ENCODE data around the gene DGCR6L. TPM values are rescaled to one million over a fixed set of nuclear protein-coding genes. Genes with fewer than 3 reads are reported as not detected.
"Not testable (repeated sequence)": the region's sequence is repeated elsewhere in the genome, so short reads cannot be mapped to it uniquely, and the experiment has no call there.

DGCR6L gene
- polyA plus RNA-seq, 2 donors, result 43.9 to 44.7 TPM

DNA sequence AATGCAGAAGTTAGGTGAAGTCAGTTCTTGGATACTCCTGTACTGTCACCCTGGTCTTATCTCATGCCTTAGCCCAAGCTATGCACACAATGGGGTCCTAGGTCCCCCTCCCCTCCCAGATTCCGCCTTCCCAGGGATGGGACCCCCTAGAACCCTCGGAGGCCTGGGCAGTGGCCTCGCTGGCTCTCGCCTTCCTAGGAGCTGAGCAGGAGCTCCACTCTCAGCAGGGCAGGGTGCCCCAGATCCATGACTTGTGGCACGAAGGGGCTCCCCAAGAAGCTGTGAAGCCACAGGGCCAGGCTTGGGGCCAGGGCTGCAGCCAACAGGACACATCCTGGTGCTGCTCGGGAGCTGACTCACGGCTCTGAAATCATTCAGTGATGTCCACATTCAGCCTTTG is 9.7 kb downstream of the DGCR6L start:
- not testable (repeated sequence) for H3K27ac ChIP-seq (ENCODE audit: low read depth in 2 of 2, low read length in 1 of 2); H3K4me3 ChIP-seq (ENCODE audit: low read depth in 1 of 2, low read length in 2 of 2); H3K4me1 ChIP-seq (ENCODE audit: control insufficient read depth in 2 of 2, insufficient read depth in 2 of 2, low read length in 1 of 2); H3K27me3 ChIP-seq (ENCODE audit: control insufficient read depth in 1 of 2, insufficient read depth in 2 of 2, low read length in 2 of 2); H3K36me3 ChIP-seq (ENCODE audit: control insufficient read depth in 2 of 2, insufficient read depth in 2 of 2, low read length in 1 of 2); H3K9me3 ChIP-seq (ENCODE audit: control insufficient read depth in 2 of 2, insufficient read depth in 1 of 2, low read depth in 1 of 2, low read length in 1 of 2)
- 71 to 83% methylated on average over 3 to 6 of the region's 7 CpGs for WGBS, 2 donors

GRCh38 chr22:20308806-20309650 is 10.8 kb downstream of the DGCR6L start:
- WGBS, 2 donors, result 63 to 77% methylated on average over 22 of the region's 22 CpGs
- not testable (repeated sequence) for H3K4me3 ChIP-seq (ENCODE audit: low read depth in 1 of 2, low read length in 2 of 2); H3K27ac ChIP-seq (ENCODE audit: low read depth in 2 of 2, low read length in 1 of 2); H3K27me3 ChIP-seq (ENCODE audit: control insufficient read depth in 1 of 2, insufficient read depth in 2 of 2, low read length in 2 of 2); H3K9me3 ChIP-seq (ENCODE audit: control insufficient read depth in 2 of 2, insufficient read depth in 1 of 2, low read depth in 1 of 2, low read length in 1 of 2); H3K36me3 ChIP-seq (ENCODE audit: control insufficient read depth in 2 of 2, insufficient read depth in 2 of 2, low read length in 1 of 2); H3K4me1 ChIP-seq (ENCODE audit: control insufficient read depth in 2 of 2, insufficient read depth in 2 of 2, low read length in 1 of 2)

- WGBS, 2 donors, result 73 to 82% methylated on average over 12 to 14 of the region's 14 CpGs
- H3K27me3 ChIP-seq (ENCODE audit: control insufficient read depth in 1 of 2, insufficient read depth in 2 of 2, low read length in 2 of 2); H3K9me3 ChIP-seq (ENCODE audit: control insufficient read depth in 2 of 2, insufficient read depth in 1 of 2, low read depth in 1 of 2, low read length in 1 of 2): not testable (repeated sequence)
Observed at GRCh38 chr22:20307448-20308447, 12.1 kb downstream of the DGCR6L start.

GRCh38 chr22:20306646-20307447 is 13.0 kb downstream of the DGCR6L start:
- not testable (repeated sequence) for H3K4me1 ChIP-seq (ENCODE audit: control insufficient read depth in 2 of 2, insufficient read depth in 2 of 2, low read length in 1 of 2); H3K27me3 ChIP-seq (ENCODE audit: control insufficient read depth in 1 of 2, insufficient read depth in 2 of 2, low read length in 2 of 2); H3K9me3 ChIP-seq (ENCODE audit: control insufficient read depth in 2 of 2, insufficient read depth in 1 of 2, low read depth in 1 of 2, low read length in 1 of 2); H3K27ac ChIP-seq (ENCODE audit: low read depth in 2 of 2, low read length in 1 of 2); H3K4me3 ChIP-seq (ENCODE audit: low read depth in 1 of 2, low read length in 2 of 2); H3K36me3 ChIP-seq (ENCODE audit: control insufficient read depth in 2 of 2, insufficient read depth in 2 of 2, low read length in 1 of 2)
- 88 to 91% methylated on average over 12 to 21 of the region's 21 CpGs for WGBS, 2 donors

More at GRCh38 chr22:20307448-20308447, 12.1 kb downstream of the DGCR6L start:
- H3K4me1 ChIP-seq (ENCODE audit: control insufficient read depth in 2 of 2, insufficient read depth in 2 of 2, low read length in 1 of 2); H3K36me3 ChIP-seq (ENCODE audit: control insufficient read depth in 2 of 2, insufficient read depth in 2 of 2, low read length in 1 of 2); H3K4me3 ChIP-seq (ENCODE audit: low read depth in 1 of 2, low read length in 2 of 2); H3K27ac ChIP-seq (ENCODE audit: low read depth in 2 of 2, low read length in 1 of 2): not testable (repeated sequence)

GRCh38 chr22:20305894-20306645 is 13.8 kb downstream of the DGCR6L start:
- no peaks in the 10 kb centered on the region for H3K27me3 ChIP-seq (ENCODE audit: control insufficient read depth in 1 of 2, insufficient read depth in 2 of 2, low read length in 2 of 2)
- 76 to 79% methylated on average over 17 to 21 of the region's 21 CpGs for WGBS, 2 donors

GRCh38 chr22:20305230-20305893 is 14.5 kb downstream of the DGCR6L start:
- 87% methylated on average over 12 of the region's 12 CpGs for WGBS, 2 donors
- not testable (repeated sequence) for H3K9me3 ChIP-seq (ENCODE audit: control insufficient read depth in 2 of 2, insufficient read depth in 1 of 2, low read depth in 1 of 2, low read length in 1 of 2); H3K4me3 ChIP-seq (ENCODE audit: low read depth in 1 of 2, low read length in 2 of 2); H3K36me3 ChIP-seq (ENCODE audit: control insufficient read depth in 2 of 2, insufficient read depth in 2 of 2, low read length in 1 of 2); H3K27ac ChIP-seq (ENCODE audit: low read depth in 2 of 2, low read length in 1 of 2); H3K4me1 ChIP-seq (ENCODE audit: control insufficient read depth in 2 of 2, insufficient read depth in 2 of 2, low read length in 1 of 2); H3K27me3 ChIP-seq (ENCODE audit: control insufficient read depth in 1 of 2, insufficient read depth in 2 of 2, low read length in 2 of 2)

More at GRCh38 chr22:20305894-20306645, 13.8 kb downstream of the DGCR6L start:
- Histone ChIP-seq H3K4me1 (ENCODE audit: control insufficient read depth in 2 of 2, insufficient read depth in 2 of 2, low read length in 1 of 2) (peaks cover 0 to 8% of the 10 kb centered on the region in 2 donors), H3K9me3 (ENCODE audit: control insufficient read depth in 2 of 2, insufficient read depth in 1 of 2, low read depth in 1 of 2, low read length in 1 of 2) (no peaks in the 10 kb centered on the region), H3K27ac (ENCODE audit: low read depth in 2 of 2, low read length in 1 of 2) (no peak overlapping the region), H3K4me3 (ENCODE audit: low read depth in 1 of 2, low read length in 2 of 2) (no peak overlapping the region), H3K36me3 (ENCODE audit: control insufficient read depth in 2 of 2, insufficient read depth in 2 of 2, low read length in 1 of 2) (no peaks in the 10 kb centered on the region)

DNA sequence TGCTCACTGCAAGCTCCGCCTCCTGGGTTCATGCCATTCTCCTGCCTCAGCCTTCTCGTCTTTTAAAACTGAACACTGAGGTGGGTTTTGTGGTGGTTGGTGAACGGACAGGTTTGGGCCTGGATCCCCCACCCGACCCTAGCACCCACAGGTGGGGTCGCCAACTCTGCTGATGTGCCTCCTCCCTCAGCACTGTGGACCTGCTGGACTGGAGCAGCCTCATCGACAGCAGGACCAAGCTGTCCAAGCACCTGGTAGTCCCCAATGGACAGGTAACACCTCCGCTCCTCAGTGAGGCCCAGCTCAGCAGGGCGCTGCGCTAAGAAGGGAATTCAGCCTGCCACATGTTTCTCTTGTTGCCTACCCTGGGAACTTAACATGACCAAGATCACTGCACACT is 15.2 kb downstream of the DGCR6L start:
- H3K4me3 ChIP-seq (ENCODE audit: low read depth in 1 of 2, low read length in 2 of 2), result no peak overlapping the region
- H3K4me1 ChIP-seq (ENCODE audit: control insufficient read depth in 2 of 2, insufficient read depth in 2 of 2, low read length in 1 of 2), result peaks cover 3 to 10% of the 10 kb centered on the region in 2 donors
- no peaks in the 10 kb centered on the region for H3K36me3 ChIP-seq (ENCODE audit: control insufficient read depth in 2 of 2, insufficient read depth in 2 of 2, low read length in 1 of 2)
- no peak overlapping the region for H3K27ac ChIP-seq (ENCODE audit: low read depth in 2 of 2, low read length in 1 of 2)
- no peaks in the 10 kb centered on the region for H3K27me3 ChIP-seq (ENCODE audit: control insufficient read depth in 1 of 2, insufficient read depth in 2 of 2, low read length in 2 of 2)
- WGBS, 2 donors, result 78 to 88% methylated on average over 9 of the region's 9 CpGs
- no peaks in the 10 kb centered on the region for H3K9me3 ChIP-seq (ENCODE audit: control insufficient read depth in 2 of 2, insufficient read depth in 1 of 2, low read depth in 1 of 2, low read length in 1 of 2)

- H3K4me1 ChIP-seq (ENCODE audit: control insufficient read depth in 2 of 2, insufficient read depth in 2 of 2, low read length in 1 of 2), result not testable (repeated sequence)
- 67 to 70% methylated on average over 7 of the region's 7 CpGs for whole genome bisulfite sequencing, 2 donors
Observed at GRCh38 chr22:20303229-20303534, 16.7 kb downstream of the DGCR6L start.

More at GRCh38 chr22:20303229-20303534, 16.7 kb downstream of the DGCR6L start:
- H3K36me3 ChIP-seq (ENCODE audit: control insufficient read depth in 2 of 2, insufficient read depth in 2 of 2, low read length in 1 of 2); H3K27ac ChIP-seq (ENCODE audit: low read depth in 2 of 2, low read length in 1 of 2); H3K4me3 ChIP-seq (ENCODE audit: low read depth in 1 of 2, low read length in 2 of 2); H3K9me3 ChIP-seq (ENCODE audit: control insufficient read depth in 2 of 2, insufficient read depth in 1 of 2, low read depth in 1 of 2, low read length in 1 of 2); H3K27me3 ChIP-seq (ENCODE audit: control insufficient read depth in 1 of 2, insufficient read depth in 2 of 2, low read length in 2 of 2): not testable (repeated sequence)

All from esophagus (tissue), 2 donors.